ENCODE data around the gene HMCN2. TPM values are rescaled to one million over a fixed set of nuclear protein-coding genes. Genes with fewer than 3 reads are reported as not detected.

HMCN2 gene
- total and polyA plus RNA-seq, 4 donors: 0.24 to 1.8 (median 0.29) TPM

DNA sequence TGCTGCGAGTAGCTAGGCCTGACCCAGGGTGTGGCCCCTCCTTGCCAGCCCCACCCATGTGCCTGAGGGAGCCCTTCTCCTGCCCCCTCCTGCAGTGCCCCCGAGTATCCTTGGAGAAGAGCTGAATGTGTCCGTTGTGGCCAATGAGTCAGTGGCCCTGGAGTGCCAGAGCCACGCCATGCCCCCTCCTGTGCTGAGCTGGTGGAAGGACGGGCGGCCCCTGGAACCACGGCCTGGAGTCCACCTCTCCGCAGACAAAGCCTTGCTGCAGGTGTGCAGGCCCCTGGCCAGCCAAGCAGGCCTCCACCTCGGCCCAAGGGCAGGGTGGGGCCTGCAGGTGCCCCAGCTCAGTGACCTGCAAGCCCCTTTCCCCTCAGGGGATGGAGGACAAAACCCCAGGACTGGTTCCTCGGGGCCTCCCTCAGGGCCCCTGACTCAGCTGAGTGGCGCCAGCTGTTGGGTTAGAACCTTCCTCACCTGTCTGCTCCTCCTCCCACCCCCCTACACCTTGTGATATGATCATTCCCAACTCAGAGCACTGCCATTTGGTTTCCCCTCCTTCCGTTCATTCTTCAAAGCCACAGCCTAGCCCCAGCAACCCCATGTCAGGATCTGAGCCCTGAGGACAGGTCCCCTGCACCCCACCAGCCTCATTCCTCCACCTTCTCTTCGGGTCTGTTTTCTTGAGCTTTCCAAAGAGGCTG is 99.2 kb downstream of the HMCN2 start (continued):
- TF ChIP-seq EGR1 (IDR thresholded peaks at IDR 0.05; ENCODE audit: low read depth in 2 of 2): no peak

DNA sequence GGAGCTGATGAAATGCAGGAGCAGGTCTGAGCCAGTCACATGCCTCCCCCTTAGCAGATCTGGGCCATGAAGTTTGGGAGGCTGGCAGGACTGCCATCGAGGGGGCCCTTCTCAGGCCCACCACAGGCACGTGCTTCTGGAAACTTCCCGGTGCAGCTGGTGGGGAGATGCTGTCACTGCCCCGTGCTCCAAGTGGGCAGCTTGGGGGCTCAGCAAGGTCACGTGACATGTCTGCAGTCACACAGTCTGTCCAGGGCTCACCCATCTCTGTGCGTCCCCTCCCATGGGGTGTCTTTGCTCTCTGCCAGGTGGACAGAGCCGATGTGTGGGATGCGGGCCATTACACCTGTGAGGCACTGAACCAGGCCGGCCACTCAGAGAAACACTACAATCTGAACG is 99.8 kb downstream of the HMCN2 start:
- Histone ChIP-seq H3K4me3 (ENCODE audit: low read depth in 1 of 3, low read length in 3 of 3) (no peak overlapping the region), H3K4me1 (ENCODE audit: control insufficient read depth in 4 of 4, insufficient read depth in 4 of 4, low read length in 3 of 4) (no peaks in the 10 kb centered on the region), H3K27ac (ENCODE audit: low read depth in 1 of 2, low read length in 2 of 2) (no peak overlapping the region), H3K9ac (ENCODE audit: low read depth in 1 of 2, low read length in 2 of 2) (no peak overlapping the region), H3K27me3 (ENCODE audit: control insufficient read depth in 4 of 4, insufficient read depth in 4 of 4, low read length in 3 of 4) (no peaks in the 10 kb centered on the region), H3K9me3 (ENCODE audit: control insufficient read depth in 4 of 4, low read length in 3 of 4) (no peaks in the 10 kb centered on the region), H3K36me3 (ENCODE audit: control insufficient read depth in 4 of 4, insufficient read depth in 3 of 4, low read depth in 1 of 4, low read length in 3 of 4) (no peaks in the 10 kb centered on the region)
- TF ChIP-seq NR2F2 (IDR thresholded peaks at IDR 0.05) (no peak), FOXA2 (IDR thresholded peaks at IDR 0.05) (no peak), FOXA1 (IDR thresholded peaks at IDR 0.05) (no peak), YY1 (IDR thresholded peaks at IDR 0.05) (no peak), HNF4A (conservative IDR thresholded peaks at IDR 0.05) (no peak), TAF1 (conservative IDR thresholded peaks at IDR 0.05) (no peak)
- TF ChIP-seq, protein P1, sequence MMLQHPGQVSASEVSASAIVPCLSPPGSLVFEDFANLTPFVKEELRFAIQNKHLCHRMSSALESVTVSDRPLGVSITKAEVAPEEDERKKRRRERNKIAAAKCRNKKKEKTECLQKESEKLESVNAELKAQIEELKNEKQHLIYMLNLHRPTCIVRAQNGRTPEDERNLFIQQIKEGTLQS (IDR thresholded peaks at IDR 0.05): no peak
- no peak for DNase-seq (ENCODE audit: low spot score)
- 86% methylated on average over 10 of the region's 10 CpGs for WGBS

DNA sequence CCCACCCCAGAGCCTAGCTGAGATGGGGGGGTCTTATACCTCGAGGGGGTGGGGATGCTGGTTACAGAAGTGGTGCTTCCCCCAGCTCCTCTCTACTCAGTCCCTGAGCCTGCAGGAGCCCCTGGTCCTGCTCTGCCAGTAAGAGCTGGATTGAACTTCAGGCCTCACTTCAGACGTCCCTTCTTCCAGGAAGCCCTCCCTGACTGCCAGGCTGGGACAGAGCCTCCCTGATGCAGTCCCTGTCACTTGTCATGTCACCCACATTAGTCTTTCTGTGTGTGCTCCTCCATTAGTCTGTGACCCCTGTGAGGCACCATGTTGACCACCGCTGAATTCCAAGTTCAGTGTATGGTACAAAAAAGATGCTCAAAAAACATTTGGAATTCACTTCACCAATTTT is 100.5 kb downstream of the HMCN2 start:
- Histone ChIP-seq H3K36me3 (ENCODE audit: control insufficient read depth in 4 of 4, insufficient read depth in 3 of 4, low read depth in 1 of 4, low read length in 3 of 4) (no peaks in the 10 kb centered on the region), H3K4me3 (ENCODE audit: low read depth in 1 of 3, low read length in 3 of 3) (no peak overlapping the region), H3K9ac (ENCODE audit: low read depth in 1 of 2, low read length in 2 of 2) (no peak overlapping the region), H3K27ac (ENCODE audit: low read depth in 1 of 2, low read length in 2 of 2) (no peak overlapping the region), H3K4me1 (ENCODE audit: control insufficient read depth in 4 of 4, insufficient read depth in 4 of 4, low read length in 3 of 4) (no peaks in the 10 kb centered on the region), H3K9me3 (ENCODE audit: control insufficient read depth in 4 of 4, low read length in 3 of 4) (no peaks in the 10 kb centered on the region), H3K27me3 (ENCODE audit: control insufficient read depth in 4 of 4, insufficient read depth in 4 of 4, low read length in 3 of 4) (no peaks in the 10 kb centered on the region)
- DNase-seq (ENCODE audit: low spot score): no peak
- TF ChIP-seq TAF1 (conservative IDR thresholded peaks at IDR 0.05) (no peak), EGR1 (IDR thresholded peaks at IDR 0.05; ENCODE audit: low read depth in 2 of 2) (no peak)
- WGBS: 87% methylated on average over 3 of the region's 3 CpGs

GRCh38 chr9:130366888-130367550 is 101.5 kb downstream of the HMCN2 start:
- H3K27me3 ChIP-seq (ENCODE audit: control insufficient read depth in 4 of 4, insufficient read depth in 4 of 4, low read length in 3 of 4): no peaks in the 10 kb centered on the region
- WGBS: 86% methylated on average over 8 of the region's 8 CpGs
- H3K36me3 ChIP-seq (ENCODE audit: control insufficient read depth in 4 of 4, insufficient read depth in 3 of 4, low read depth in 1 of 4, low read length in 3 of 4): no peaks in the 10 kb centered on the region
- no peaks in the 10 kb centered on the region for H3K9me3 ChIP-seq (ENCODE audit: control insufficient read depth in 4 of 4, low read length in 3 of 4)
- H3K27ac ChIP-seq (ENCODE audit: low read depth in 1 of 2, low read length in 2 of 2): no peak overlapping the region
- DNase-seq (ENCODE audit: low spot score): no peak
- no peak overlapping the region for H3K9ac ChIP-seq (ENCODE audit: low read depth in 1 of 2, low read length in 2 of 2)
- no peaks in the 10 kb centered on the region for H3K4me1 ChIP-seq (ENCODE audit: control insufficient read depth in 4 of 4, insufficient read depth in 4 of 4, low read length in 3 of 4)
- no peak overlapping the region for H3K4me3 ChIP-seq (ENCODE audit: low read depth in 1 of 3, low read length in 3 of 3)
- no peak for TF ChIP-seq TAF1 (conservative IDR thresholded peaks at IDR 0.05)
- TF ChIP-seq YY1 (IDR thresholded peaks at IDR 0.05): no peak
- TF ChIP-seq, protein P2, sequence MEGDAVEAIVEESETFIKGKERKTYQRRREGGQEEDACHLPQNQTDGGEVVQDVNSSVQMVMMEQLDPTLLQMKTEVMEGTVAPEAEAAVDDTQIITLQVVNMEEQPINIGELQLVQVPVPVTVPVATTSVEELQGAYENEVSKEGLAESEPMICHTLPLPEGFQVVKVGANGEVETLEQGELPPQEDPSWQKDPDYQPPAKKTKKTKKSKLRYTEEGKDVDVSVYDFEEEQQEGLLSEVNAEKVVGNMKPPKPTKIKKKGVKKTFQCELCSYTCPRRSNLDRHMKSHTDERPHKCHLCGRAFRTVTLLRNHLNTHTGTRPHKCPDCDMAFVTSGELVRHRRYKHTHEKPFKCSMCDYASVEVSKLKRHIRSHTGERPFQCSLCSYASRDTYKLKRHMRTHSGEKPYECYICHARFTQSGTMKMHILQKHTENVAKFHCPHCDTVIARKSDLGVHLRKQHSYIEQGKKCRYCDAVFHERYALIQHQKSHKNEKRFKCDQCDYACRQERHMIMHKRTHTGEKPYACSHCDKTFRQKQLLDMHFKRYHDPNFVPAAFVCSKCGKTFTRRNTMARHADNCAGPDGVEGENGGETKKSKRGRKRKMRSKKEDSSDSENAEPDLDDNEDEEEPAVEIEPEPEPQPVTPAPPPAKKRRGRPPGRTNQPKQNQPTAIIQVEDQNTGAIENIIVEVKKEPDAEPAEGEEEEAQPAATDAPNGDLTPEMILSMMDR (IDR thresholded peaks at IDR 0.05; ENCODE audit: low read depth, low read length, missing input control): no peak
- no peak for TF ChIP-seq JUND (IDR thresholded peaks at IDR 0.05)
- TF ChIP-seq SP1 (IDR thresholded peaks at IDR 0.05): no peak
- no peak for TF ChIP-seq ZBTB33 (IDR thresholded peaks at IDR 0.05)
- no peak for TF ChIP-seq HNF4A (conservative IDR thresholded peaks at IDR 0.05)
- no peak for TF ChIP-seq GABPA (IDR thresholded peaks at IDR 0.05 in 1 of 2, conservative IDR thresholded peaks at IDR 0.05 in 1 of 2)
- TF ChIP-seq, protein P3, sequence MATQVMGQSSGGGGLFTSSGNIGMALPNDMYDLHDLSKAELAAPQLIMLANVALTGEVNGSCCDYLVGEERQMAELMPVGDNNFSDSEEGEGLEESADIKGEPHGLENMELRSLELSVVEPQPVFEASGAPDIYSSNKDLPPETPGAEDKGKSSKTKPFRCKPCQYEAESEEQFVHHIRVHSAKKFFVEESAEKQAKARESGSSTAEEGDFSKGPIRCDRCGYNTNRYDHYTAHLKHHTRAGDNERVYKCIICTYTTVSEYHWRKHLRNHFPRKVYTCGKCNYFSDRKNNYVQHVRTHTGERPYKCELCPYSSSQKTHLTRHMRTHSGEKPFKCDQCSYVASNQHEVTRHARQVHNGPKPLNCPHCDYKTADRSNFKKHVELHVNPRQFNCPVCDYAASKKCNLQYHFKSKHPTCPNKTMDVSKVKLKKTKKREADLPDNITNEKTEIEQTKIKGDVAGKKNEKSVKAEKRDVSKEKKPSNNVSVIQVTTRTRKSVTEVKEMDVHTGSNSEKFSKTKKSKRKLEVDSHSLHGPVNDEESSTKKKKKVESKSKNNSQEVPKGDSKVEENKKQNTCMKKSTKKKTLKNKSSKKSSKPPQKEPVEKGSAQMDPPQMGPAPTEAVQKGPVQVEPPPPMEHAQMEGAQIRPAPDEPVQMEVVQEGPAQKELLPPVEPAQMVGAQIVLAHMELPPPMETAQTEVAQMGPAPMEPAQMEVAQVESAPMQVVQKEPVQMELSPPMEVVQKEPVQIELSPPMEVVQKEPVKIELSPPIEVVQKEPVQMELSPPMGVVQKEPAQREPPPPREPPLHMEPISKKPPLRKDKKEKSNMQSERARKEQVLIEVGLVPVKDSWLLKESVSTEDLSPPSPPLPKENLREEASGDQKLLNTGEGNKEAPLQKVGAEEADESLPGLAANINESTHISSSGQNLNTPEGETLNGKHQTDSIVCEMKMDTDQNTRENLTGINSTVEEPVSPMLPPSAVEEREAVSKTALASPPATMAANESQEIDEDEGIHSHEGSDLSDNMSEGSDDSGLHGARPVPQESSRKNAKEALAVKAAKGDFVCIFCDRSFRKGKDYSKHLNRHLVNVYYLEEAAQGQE (IDR thresholded peaks at IDR 0.05): no peak
- no peak for TF ChIP-seq NR2F2 (IDR thresholded peaks at IDR 0.05)
- no peak for TF ChIP-seq RAD21 (IDR thresholded peaks at IDR 0.05)
- no peak for TF ChIP-seq EGR1 (IDR thresholded peaks at IDR 0.05; ENCODE audit: low read depth in 2 of 2)
- no peak for TF ChIP-seq MAX (IDR thresholded peaks at IDR 0.05)
- TF ChIP-seq FOXA2 (IDR thresholded peaks at IDR 0.05): no peak
- TF ChIP-seq HNF4G (IDR thresholded peaks at IDR 0.05): no peak

Measured in liver (tissue), 9 donors.